Measurements from ENCODE around the gene TMEM204. TPM values are rescaled to one million over a fixed set of nuclear protein-coding genes. Genes with fewer than 3 reads are reported as not detected.

TMEM204 gene
- total RNA-seq, 4 donors from 2014 or later: 13.7 to 26.0 (median 26.0) TPM

GRCh38 chr16:1497014-1497598, 36.4 kb upstream of the TMEM204 start:
- WGBS, 2 donors: 81 to 96% methylated on average over 9 of the region's 21 CpGs
- TF ChIP-seq CTCF (IDR thresholded peaks at IDR 0.05): no peak
- no peak for TF ChIP-seq POLR2A (IDR thresholded peaks at IDR 0.05)
- intact Hi-C loops (cut with DNase I; ENCODE audit: low total_unique reads): no loop called here
- H3K4me3 ChIP-seq (ENCODE audit: low read depth, poor library complexity, severe bottlenecking): no peak overlapping the region
- no peak for DNase-seq (ENCODE audit: low spot score in 2 of 2)

- TF ChIP-seq POLR2A (IDR thresholded peaks at IDR 0.05) (no peak), CTCF (IDR thresholded peaks at IDR 0.05) (no peak)
- no peak for DNase-seq (ENCODE audit: low spot score in 2 of 2)
- no peak overlapping the region for H3K4me3 ChIP-seq (ENCODE audit: low read depth, poor library complexity, severe bottlenecking)
- intact Hi-C loops (cut with DNase I; ENCODE audit: low total_unique reads): no loop called here
- WGBS, 2 donors: 91 to 93% methylated on average over 29 to 33 of the region's 35 CpGs
Measured at GRCh38 chr16:1498899-1499676, 34.4 kb upstream of the TMEM204 start.

- no peak for TF ChIP-seq CTCF (IDR thresholded peaks at IDR 0.05)
- TF ChIP-seq POLR2A (IDR thresholded peaks at IDR 0.05): no peak
- intact Hi-C loops (cut with DNase I; ENCODE audit: low total_unique reads): no loop called here
- H3K4me3 ChIP-seq (ENCODE audit: low read depth, poor library complexity, severe bottlenecking): no peak overlapping the region
- 87 to 92% methylated on average over 28 to 36 of the region's 36 CpGs for WGBS, 2 donors
- DNase-seq (ENCODE audit: low spot score in 2 of 2): no peak
Measured at GRCh38 chr16:1499756-1500464, 33.6 kb upstream of the TMEM204 start.

GRCh38 chr16:1500465-1501150, 32.9 kb upstream of the TMEM204 start:
- no peak for DNase-seq (ENCODE audit: low spot score in 2 of 2)
- no peak for TF ChIP-seq CTCF (IDR thresholded peaks at IDR 0.05)
- no peak for TF ChIP-seq POLR2A (IDR thresholded peaks at IDR 0.05)
- no peak overlapping the region for H3K4me3 ChIP-seq (ENCODE audit: low read depth, poor library complexity, severe bottlenecking)
- 96 to 97% methylated on average over 32 to 37 of the region's 44 CpGs for WGBS, 2 donors
- intact Hi-C loops (cut with DNase I; ENCODE audit: low total_unique reads): no loop called here

- intact Hi-C loops (cut with DNase I; ENCODE audit: low total_unique reads): no loop called here
- 95 to 97% methylated on average over 19 to 23 of the region's 23 CpGs for WGBS, 2 donors
- TF ChIP-seq POLR2A (IDR thresholded peaks at IDR 0.05) (no peak), CTCF (IDR thresholded peaks at IDR 0.05) (no peak)
- H3K4me3 ChIP-seq (ENCODE audit: low read depth, poor library complexity, severe bottlenecking): no peak overlapping the region
- no peak for DNase-seq (ENCODE audit: low spot score in 2 of 2)
Measured at GRCh38 chr16:1501630-1502029, 31.8 kb upstream of the TMEM204 start.

All from lower leg skin (tissue), 4 donors.